Activated CD4-positive, alpha-beta T cell treated with anti-CD3 and anti-CD28 coated beads for 48 hours (primary cell): ENCODE measurements around the gene MEGF11.

ENCODE experiments used
- DNase-seq: peaks from one replicate; pipeline ENCODE4 v3.0.0-alpha.2; 2020

The MEGF11 gene

DNA sequence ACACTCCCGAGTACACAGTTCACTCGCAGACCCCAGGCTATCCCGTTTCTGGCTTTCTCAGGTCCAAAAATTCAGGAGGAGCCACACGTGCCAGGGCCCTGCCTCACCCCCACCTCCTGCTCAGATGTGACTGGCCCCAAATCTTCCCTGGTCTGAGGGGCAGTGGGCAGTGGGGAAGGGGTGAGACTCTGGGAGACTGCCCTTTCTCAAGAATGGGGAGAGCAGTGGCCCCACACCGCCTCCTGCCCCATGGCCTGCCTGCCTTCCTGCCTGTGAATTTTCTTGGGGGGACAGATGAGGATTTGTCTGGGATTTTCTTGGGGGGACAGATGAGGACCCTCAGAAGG, 174.6 kb downstream of the MEGF11 start:
- DNase-seq = no peak

DNA sequence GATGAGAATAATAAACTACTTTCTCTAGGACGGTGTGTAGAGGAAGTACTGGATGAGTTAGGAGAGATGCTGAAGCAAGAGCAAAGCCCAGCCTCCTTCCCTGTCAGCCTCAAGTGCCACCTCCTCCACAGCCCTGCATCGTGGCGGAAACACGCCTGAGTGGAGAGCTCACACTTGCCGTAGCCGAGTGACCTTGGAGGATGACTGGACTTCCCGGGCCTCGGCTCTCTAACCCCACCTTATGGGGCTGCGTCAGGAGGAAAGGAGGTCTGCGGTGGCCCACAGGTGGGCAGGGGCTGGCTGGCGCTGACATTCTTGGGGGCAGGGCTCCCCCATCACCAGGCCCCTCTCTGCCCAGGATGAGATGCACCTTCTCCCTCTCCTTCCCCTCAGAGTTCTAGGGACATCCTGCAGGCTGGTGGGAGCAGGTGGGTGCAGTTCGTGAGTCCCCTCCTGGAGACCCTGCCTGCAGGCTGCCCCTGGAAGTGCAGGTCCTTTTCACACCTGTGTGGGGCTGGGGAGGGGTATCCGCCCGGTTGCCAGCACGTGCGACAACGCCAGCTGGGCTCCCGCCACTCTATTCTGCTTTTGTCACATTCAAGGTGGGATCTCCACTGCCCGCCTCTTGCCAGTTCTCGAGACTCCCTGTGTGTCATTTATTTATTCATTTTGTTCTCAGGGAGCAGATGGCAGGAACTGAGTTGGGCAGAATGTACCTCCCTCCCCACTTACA, 175.2 kb downstream of the MEGF11 start:
- DNase-seq = no peak

GRCh38 chr15:66077320-66077663, 176.3 kb downstream of the MEGF11 start:
- no peak for DNase-seq

DNA sequence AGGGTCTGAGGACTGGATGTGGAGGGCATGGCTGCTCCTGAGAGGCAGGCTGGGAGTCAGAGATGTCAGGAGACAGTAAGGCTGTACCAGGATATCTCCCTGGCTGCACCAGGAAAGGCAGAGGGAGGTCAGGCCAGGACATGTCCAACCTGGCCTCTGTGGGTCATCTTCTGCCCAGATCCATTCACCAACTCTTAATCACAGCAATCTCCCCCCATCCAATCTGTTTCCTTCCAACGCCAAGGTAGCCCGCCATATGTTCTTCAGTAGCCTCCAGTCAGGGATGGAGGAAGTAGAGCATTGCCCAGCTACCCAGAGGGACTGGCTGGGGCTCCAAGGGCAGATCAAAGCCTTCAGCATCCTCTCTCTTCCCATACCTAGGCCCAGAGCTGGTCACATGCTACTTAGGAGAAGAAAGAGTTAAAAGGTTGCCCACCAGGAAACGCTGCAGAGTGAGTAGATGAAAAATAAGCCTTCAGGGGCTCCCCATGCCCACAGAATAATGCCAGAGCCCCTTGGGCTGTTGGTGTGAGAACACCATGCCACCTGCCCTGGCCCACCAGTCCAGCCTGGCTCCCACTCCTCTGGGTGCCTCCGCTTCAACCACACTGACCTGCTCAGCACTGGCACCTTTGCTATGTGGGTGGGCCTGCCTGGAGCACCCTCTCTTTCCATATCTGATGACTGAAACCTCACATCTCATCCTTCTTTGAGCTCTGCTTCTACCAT, 176.8 kb downstream of the MEGF11 start:
- DNase-seq = no peak

DNA sequence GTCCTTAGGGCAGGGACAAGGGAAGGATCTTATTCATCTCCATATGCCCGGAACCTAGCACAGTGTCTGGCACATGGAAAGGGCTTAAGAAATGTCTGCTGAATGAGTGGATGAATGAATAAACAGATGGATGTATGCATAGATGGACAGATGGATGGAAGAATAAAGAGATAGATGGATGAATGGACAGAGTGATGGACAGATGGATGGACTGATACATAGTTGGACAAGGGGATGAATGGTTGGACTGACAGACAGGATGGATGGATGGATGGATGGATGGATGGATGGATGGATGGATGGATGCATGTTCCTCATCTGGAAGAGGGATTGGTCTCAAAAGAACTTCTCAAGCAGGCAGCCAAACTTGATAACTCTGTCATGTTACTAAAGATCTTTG, 177.6 kb downstream of the MEGF11 start:
- no peak for DNase-seq

DNA sequence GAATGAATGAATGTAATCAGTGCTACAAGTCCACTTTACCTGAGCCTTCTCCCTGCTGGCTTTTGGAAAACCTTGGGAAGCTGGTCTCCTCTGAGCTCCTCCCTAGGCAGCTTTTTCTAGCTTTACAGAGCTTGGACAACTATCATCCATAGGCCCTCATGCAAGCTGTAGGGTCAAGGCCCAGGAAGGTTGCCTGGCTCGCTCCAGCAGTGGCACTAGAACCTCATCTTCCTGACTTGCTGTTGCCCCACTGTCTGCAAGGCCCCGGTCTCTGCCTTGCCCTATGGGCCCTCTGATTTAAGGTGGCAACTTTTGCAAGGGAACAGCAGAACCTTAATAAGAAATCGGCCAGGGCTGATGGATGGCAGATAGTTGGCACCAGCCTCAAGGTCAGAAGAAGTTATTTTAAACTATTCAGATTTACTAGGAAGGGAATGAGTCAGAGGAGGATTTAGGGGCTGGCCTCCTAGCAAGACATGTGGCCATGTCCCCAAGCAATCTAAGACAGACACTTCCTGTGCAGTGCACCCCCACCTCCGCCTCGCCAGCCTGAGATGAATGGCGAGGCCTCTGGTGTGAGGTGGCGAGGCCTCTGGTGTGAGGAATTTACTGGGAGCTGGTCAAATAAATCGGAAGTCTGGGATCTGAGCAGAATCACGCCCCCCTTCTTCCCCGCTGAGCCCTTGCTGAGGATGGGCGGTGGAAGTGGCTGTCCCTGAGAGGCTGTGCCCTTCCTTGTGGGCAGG, 180.8 kb downstream of the MEGF11 start:
- DNase-seq = no peak

DNA sequence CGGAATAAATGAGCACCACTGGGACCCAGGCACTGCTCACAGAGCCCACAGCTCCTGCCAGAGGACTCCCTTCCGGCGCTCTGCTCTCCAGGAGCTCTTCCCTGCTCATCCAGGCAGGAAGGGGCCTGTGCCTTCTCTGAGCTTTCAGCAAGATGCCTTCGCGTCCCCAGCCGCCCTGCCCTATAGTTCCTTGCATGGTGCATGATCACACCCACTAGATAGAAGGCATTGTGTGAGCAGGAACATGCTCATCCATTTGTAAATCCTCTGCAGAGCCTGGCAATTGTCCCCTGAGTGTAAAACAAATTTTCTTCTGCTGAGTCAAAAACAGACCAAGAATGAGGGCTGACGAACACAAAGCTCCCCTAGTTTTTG, 181.6 kb downstream of the MEGF11 start:
- DNase-seq = no peak

DNA sequence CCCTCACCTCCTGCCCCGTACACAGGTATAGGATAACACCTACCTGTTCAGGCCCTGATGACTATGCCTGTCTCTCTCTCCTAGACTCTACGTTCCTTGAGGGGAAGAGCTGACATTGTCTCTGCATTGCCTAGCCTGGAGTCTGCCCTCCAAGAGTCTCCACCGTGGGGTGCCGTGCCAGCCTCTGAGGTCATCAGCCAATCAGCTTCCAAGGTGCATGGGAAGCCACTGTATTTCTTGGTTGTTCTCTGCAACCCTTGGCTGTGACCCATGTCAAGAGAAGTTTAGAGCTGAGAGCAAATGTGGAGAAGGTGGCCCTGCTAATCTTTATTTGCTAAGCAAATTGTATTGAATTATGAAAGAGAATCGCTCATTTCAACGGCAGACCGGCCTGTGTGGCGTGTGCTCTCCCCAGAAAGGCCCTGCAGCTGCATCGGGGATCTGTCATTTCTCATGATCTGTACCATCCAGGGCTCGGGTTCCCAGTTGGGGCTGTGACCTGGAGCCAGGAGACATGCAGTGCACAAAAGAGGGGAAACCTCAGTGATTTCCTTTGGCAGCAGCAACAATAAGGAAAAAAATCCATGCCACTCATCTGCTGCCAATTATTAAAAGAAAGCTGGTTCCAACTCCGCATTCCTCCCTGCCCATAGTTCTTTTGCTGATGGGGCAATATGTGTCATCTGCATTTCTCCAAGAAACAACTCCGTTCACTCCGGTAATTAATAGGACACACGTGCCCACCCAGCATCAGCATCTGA, 182.2 kb downstream of the MEGF11 start:
- DNase-seq = no peak

- DNase-seq = no peak
These were observed 183.2 kb downstream of the MEGF11 start for GRCh38 chr15:66070220-66070934.

DNA sequence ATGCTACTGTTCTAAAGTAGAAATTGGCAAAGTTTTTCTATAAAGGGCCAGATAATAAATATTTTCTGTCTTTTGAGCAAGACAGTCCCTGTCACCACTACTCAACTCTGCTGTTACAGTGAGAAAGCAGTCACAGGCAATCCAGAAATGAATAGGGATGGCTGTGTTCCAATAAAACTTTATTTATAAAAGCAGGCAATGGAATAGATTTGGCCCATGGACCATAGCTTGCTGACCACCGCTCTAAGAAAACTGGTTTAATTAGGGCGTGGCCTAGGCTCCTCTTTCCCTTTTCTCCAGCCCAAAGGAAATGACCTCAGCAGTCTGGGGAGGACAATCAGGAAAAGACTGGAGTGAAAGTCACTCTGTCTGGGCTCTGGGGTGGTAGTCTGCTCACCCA, 183.8 kb downstream of the MEGF11 start:
- DNase-seq = no peak

DNA sequence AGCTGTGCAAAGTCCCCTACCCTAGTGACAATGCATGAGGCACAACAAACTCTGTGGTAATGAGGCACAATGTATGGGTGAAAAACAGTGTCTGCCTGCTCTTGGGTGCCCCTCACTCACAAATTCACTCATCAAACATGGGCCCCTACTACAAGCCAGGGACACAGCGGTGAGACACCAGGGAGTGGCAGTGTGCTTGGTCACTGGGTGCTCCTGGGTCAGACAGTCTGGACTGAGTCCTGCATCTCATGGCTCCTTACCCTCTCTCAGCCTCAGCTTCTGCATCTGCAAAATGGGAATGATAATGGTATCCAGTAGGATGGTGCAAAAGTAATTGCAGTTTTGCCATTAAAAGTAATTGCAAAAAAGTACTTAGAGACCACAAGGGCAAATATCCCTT, 184.7 kb downstream of the MEGF11 start:
- no peak for DNase-seq

GRCh38 chr15:66067687-66068086, 185.9 kb downstream of the MEGF11 start:
- no peak for DNase-seq

GRCh38 chr15:66066481-66066880, 187.1 kb downstream of the MEGF11 start:
- no peak for DNase-seq

DNA sequence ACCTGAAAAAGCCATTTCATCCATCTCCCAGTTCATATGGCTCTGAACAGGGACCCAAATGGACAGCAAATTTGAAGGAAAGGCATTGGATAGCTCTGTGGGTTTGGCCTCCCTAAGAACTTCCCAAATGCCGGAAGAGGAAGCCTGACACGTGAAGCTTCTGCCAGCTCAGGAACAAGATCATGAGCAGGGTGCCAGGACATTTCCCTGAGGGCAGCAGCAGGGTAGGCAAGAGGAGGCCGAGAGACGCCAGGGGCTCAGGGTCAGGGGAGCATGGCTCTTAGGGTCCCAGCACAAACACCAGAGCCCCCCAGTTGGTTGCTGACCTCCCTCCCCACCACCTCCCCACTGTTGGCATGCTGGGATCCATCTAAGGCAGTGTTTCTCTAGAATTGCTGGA, 187.5 kb downstream of the MEGF11 start:
- DNase-seq = no peak

DNA sequence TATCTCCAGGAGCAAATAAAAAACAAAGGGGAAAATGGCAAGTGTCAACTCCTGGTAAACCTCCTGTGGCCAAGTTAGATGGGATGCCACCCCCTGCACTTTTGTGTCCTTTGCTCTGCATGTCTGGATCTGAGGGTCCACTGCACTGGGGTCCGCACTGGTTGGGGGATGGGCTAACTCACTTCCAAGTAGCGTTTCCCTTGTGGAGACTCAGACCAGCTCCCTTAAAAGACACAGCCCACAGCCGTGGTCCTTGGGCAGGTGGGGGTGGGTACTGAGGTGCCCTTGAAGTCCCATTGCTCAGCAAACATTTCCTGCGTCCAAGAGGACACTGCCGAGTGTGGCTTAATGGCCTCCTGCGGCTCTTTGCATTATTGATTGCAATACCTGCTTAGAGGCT, 188.2 kb downstream of the MEGF11 start:
- DNase-seq = no peak

- DNase-seq = no peak
These were observed 190.4 kb downstream of the MEGF11 start for GRCh38 chr15:66063147-66063546.

GRCh38 chr15:66057089-66057488, 196.5 kb downstream of the MEGF11 start:
- no peak for DNase-seq

DNA sequence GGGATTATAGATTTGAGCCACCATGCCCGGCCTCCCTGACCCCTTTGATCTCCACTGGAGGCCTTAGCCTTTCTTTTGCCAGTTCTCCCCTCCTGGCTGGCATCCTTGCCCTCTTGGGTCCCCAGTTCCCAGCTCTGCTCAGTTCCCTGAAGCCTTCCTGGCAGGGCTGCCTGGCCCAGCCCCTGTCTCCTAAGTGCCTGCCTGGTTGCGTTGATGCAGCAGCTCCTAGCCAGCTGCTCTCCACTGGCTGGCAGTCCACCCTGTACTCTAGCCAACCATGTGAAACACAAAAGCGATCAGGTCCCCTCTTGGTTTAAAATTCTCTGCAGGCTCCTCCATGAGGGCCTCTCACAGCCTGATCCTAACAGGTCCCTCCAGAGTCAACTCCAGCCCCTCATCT, 199.6 kb downstream of the MEGF11 start:
- DNase-seq = no peak

GRCh38 chr15:66051833-66052232, 201.7 kb downstream of the MEGF11 start:
- DNase-seq = no peak

- no peak for DNase-seq
These were observed 203.3 kb downstream of the MEGF11 start for GRCh38 chr15:66050264-66050663.

DNA sequence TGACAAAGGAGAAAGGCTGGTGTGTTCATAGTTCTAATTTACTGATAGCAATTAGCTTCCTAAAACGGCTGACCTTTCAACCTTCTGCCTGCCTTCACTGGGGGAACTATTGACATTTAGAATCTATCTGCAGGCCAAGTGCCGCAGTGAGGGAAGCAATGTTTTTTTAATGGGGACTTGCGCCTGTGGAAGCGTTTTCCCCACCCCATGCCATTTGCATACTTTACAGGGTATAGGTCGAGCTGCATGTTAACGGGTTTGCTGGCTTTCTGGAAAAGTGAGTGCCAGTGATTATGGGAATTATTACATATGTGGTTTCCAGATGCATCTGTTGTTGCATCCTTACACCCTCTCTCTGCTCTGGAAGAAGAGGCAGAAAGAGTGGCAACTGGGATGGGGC, 204.2 kb downstream of the MEGF11 start:
- no peak for DNase-seq

GRCh38 chr15:66047321-66048024, 206.1 kb downstream of the MEGF11 start:
- no peak for DNase-seq
